A673 (cell line): ENCODE data around the gene PLOD2. TPM values are rescaled to one million over a fixed set of nuclear protein-coding genes. Genes with fewer than 3 reads are reported as not detected.

ENCODE experiments used
- BruUV-seq: library from RNA; stranded (reverse); fragments of 400-500 nt; replicated peaks from 2 replicates; lab custom pipeline; 2021; lab: Mats Ljungman, UMichigan
- CTCF ChIA-PET: fragments of 300-600 bp; sonication (Branson Sonifier 250); formaldehyde crosslinking; loops from one replicate; lab custom pipeline; 2022; ENCODE audit warnings: antibody characterized with exemption; lab: Charles Lee
- POLR2A ChIA-PET: fragments of 300-600 bp; sonication (Branson Sonifier 250); formaldehyde crosslinking; loops from one replicate; lab custom pipeline; 2022; ENCODE audit warnings: antibody characterized with exemption; ENCODE audit not compliant: low non-redundant PET; lab: Charles Lee
- DNase-seq: peaks from one replicate; pipeline ENCODE4 v3.0.0-alpha.2; 2015; ENCODE audit warnings: low spot score
- H3K27ac ChIP-seq: fragments of 200-600 bp; sonication (generic); 2 replicates; pipeline ENCODE4 v1.5.1; 2016; ENCODE audit warnings: mixed run types, low read depth, mild to moderate bottlenecking, mixed read lengths, antibody characterized with exemption, low read length; ENCODE audit not compliant: poor library complexity, severe bottlenecking
- H3K27me3 ChIP-seq: fragments of 200-600 bp; sonication (generic); replicated peaks from 2 replicates; pipeline ENCODE4 v1.6.1; 2017; ENCODE audit warnings: mixed run types, low read depth, mild to moderate bottlenecking, mixed read lengths, antibody characterized with exemption, low read length; ENCODE audit not compliant: insufficient read depth, poor library complexity
- H3K36me3 ChIP-seq: fragments of 200-600 bp; sonication (generic); 2 replicates; pipeline ENCODE4 v1.6.1; 2016; ENCODE audit warnings: mixed run types, mild to moderate bottlenecking, mixed read lengths, antibody characterized with exemption, low read length; ENCODE audit not compliant: insufficient read depth, poor library complexity, severe bottlenecking
- H3K4me1 ChIP-seq: fragments of 200-600 bp; sonication (generic); 2 replicates; pipeline ENCODE4 v1.6.1; 2017; ENCODE audit warnings: mixed run types, mild to moderate bottlenecking, mixed read lengths, antibody characterized with exemption, low read length; ENCODE audit not compliant: insufficient read depth, poor library complexity, severe bottlenecking
- H3K4me3 ChIP-seq: fragments of 200-600 bp; sonication (generic); 2 replicates; pipeline ENCODE4 v1.5.1; 2016; ENCODE audit warnings: low read depth, mixed run types, mild to moderate bottlenecking, mixed read lengths, low read length; ENCODE audit not compliant: poor library complexity, severe bottlenecking
- H3K9me3 ChIP-seq: fragments of 200-600 bp; sonication (generic); 2 replicates; pipeline ENCODE4 v1.6.1; 2016; ENCODE audit warnings: mixed run types, low read depth, mild to moderate bottlenecking, mixed read lengths, antibody characterized with exemption, low read length; ENCODE audit not compliant: poor library complexity, severe bottlenecking
- EZH2 ChIP-seq: fragments of 200-600 bp; sonication (generic); IDR thresholded peaks from 2 replicates; pipeline ENCODE4 v1.6.1; 2017; ENCODE audit warnings: borderline replicate concordance, low read depth, mild to moderate bottlenecking, mixed read lengths, antibody characterized with exemption, low read length; ENCODE audit not compliant: poor library complexity, severe bottlenecking
- intact Hi-C: fragments of 100-400 bp; cut with micrococcal nuclease; formaldehyde crosslinking; loops from one replicate; pipeline ENCODE4 v1.10.0; 2022; ENCODE audit not compliant: unreplicated experiment
- total RNA-seq: library from RNA; stranded (reverse); gene quantifications from 2 replicates; pipeline ENCODE4 v1.2.3, GENCODE V29; 2021
- TF ChIP-seq, protein P1 (sequence below): fragments of 300-800, 200-600 bp; sonication (generic); conservative IDR thresholded peaks from 2 replicates; pipeline ENCODE4 v1.5.1; 2017; ENCODE audit warnings: low read depth, mild to moderate bottlenecking, antibody characterized with exemption, low read length, moderate library complexity, mixed read lengths

The PLOD2 gene
- total RNA-seq, 1 experiment from 2014 or later = 34.6 TPM

- no peak overlapping the region for H3K27ac ChIP-seq
- H3K4me1 ChIP-seq = peaks cover 24% of the 10 kb centered on the region
- ChIA-PET POLR2A (no interaction called here), CTCF (no interaction called here)
- intact Hi-C loops = no loop called here
- no TSS peak for BruUV-seq
- DNase-seq = no peak
- no peaks in the 10 kb centered on the region for H3K9me3 ChIP-seq
- H3K27me3 ChIP-seq = no peaks in the 10 kb centered on the region
- H3K4me3 ChIP-seq = no peak overlapping the region
- TF ChIP-seq, protein P1, sequence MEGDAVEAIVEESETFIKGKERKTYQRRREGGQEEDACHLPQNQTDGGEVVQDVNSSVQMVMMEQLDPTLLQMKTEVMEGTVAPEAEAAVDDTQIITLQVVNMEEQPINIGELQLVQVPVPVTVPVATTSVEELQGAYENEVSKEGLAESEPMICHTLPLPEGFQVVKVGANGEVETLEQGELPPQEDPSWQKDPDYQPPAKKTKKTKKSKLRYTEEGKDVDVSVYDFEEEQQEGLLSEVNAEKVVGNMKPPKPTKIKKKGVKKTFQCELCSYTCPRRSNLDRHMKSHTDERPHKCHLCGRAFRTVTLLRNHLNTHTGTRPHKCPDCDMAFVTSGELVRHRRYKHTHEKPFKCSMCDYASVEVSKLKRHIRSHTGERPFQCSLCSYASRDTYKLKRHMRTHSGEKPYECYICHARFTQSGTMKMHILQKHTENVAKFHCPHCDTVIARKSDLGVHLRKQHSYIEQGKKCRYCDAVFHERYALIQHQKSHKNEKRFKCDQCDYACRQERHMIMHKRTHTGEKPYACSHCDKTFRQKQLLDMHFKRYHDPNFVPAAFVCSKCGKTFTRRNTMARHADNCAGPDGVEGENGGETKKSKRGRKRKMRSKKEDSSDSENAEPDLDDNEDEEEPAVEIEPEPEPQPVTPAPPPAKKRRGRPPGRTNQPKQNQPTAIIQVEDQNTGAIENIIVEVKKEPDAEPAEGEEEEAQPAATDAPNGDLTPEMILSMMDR = no peak
- no peaks in the 10 kb centered on the region for H3K36me3 ChIP-seq
Measured at GRCh38 chr3:146162561-146162960, 1.6 kb upstream of the PLOD2 start.

DNA sequence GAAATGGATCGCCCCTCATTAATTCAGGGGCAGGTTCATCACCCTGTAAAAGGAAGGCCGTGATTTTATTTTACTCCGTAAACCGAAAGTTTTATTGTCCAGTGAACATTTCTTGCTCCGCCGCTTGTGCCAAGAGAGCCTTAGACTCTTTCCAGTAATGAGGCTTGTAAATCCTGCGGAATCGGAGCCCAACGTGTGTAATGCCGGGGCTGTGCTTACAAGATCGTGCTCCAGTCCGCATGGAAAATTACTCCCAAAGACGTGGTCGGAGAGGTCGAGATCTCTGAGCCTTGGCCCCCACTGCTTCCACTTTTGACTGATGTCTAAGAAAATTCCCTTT is 649 bp upstream of the PLOD2 start:
- peak overlapping the region; percentile 85 for H3K27ac ChIP-seq
- intact Hi-C loops = no loop called here
- BruUV-seq = no TSS peak

GRCh38 chr3:146160321-146160963 is 542 bp downstream of the PLOD2 start:
- intact Hi-C loops = no loop called here
- BruUV-seq = no TSS peak
- peaks cover 35% of the 10 kb centered on the region for H3K4me1 ChIP-seq
- H3K27me3 ChIP-seq = no peaks in the 10 kb centered on the region
- peak overlapping the region; percentile 85 for H3K27ac ChIP-seq
- ChIA-PET CTCF (interaction anchor here (0.6 to 2.2 kb wide), 2 partner anchors 95 to 374 kb away, joined by 3 to 14 read pairs; no protein-coding TSS in a partner anchor), POLR2A (no interaction called here)
- no peak for TF ChIP-seq EZH2
- TF ChIP-seq, protein P1 = peak; percentile 60
- H3K36me3 ChIP-seq = no peaks in the 10 kb centered on the region
- H3K4me3 ChIP-seq = peak overlapping the region; percentile 82
- H3K9me3 ChIP-seq = no peaks in the 10 kb centered on the region
- peak; percentile 90 for DNase-seq

More for the DNA sequence above, 649 bp upstream of the PLOD2 start:
- no peak for DNase-seq
- H3K4me1 ChIP-seq = peaks cover 27% of the 10 kb centered on the region
- CTCF ChIA-PET = interaction anchor here (2.2 kb wide), 1 partner anchor 96 kb away, joined by 14 read pairs; no protein-coding TSS in a partner anchor
- no peaks in the 10 kb centered on the region for H3K9me3 ChIP-seq
- no peaks in the 10 kb centered on the region for H3K27me3 ChIP-seq
- H3K4me3 ChIP-seq = peak overlapping the region; percentile 82
- H3K36me3 ChIP-seq = no peaks in the 10 kb centered on the region
- POLR2A ChIA-PET = no interaction called here
- no peak for TF ChIP-seq EZH2
- TF ChIP-seq, protein P1 = no peak
